Activated naive CD8-positive, alpha-beta T cell treated with anti-CD3 and anti-CD28 coated beads, Interleukin-2, amount 10 ng/mL, durations not matched to agents 7 days and 5 days (primary cell): ENCODE results near the gene NAT16. TPM values are rescaled to one million over a fixed set of nuclear protein-coding genes. Genes with fewer than 3 reads are reported as not detected.

Source experiments
- ATAC-seq: fragments of 150-1000 bp; cut with Tn5 transposase; one replicate; pipeline ENCODE4 v1.10.0; 2021; ENCODE audit warnings: low read depth, moderate library complexity
- POLR2A ChIA-PET: fragments of 350-600 bp; sonication (Branson Sonifier 250); formaldehyde crosslinking; loops from one replicate; lab custom pipeline; 2021; ENCODE audit warnings: antibody characterized with exemption; lab: Charles Lee
- DNase-seq: peaks from one replicate; pipeline ENCODE4 v3.0.0; 2021
- H3K27ac Mint-ChIP-seq: one replicate; pipeline ENCODE4 v1.8.0; 2022; ENCODE audit warnings: mild to moderate bottlenecking, mixed read lengths
- H3K27me3 Mint-ChIP-seq: one replicate; pipeline ENCODE4 v1.8.0; 2022; ENCODE audit warnings: mild to moderate bottlenecking, moderate library complexity, mixed read lengths
- H3K36me3 Mint-ChIP-seq: one replicate; pipeline ENCODE4 v1.8.0; 2021; ENCODE audit warnings: mild to moderate bottlenecking, mixed read lengths
- H3K4me1 Mint-ChIP-seq: one replicate; pipeline ENCODE4 v1.8.0; 2021; ENCODE audit warnings: mixed read lengths
- H3K4me3 Mint-ChIP-seq: one replicate; pipeline ENCODE4 v1.8.0; 2022; ENCODE audit warnings: mild to moderate bottlenecking, moderate library complexity, mixed read lengths
- H3K9me3 Mint-ChIP-seq: one replicate; pipeline ENCODE4 v1.8.0; 2021; ENCODE audit warnings: mixed read lengths
- total RNA-seq, 2 experiments: library from RNA; stranded (reverse); gene quantifications; one replicate each; pipeline ENCODE4 v1.2.3, GENCODE V29; 2021

NAT16 gene
- total RNA-seq, 2 experiments from 2014 or later = not detected

GRCh38 chr7:101198476-101198875 is 18.4 kb upstream of the NAT16 start:
- H3K27me3 Mint-ChIP-seq = peaks cover 43% of the 10 kb centered on the region
- no peak overlapping the region for H3K4me3 Mint-ChIP-seq

GRCh38 chr7:101197991-101198390 is 17.9 kb upstream of the NAT16 start:
- H3K36me3 Mint-ChIP-seq = peaks cover 1% of the 10 kb centered on the region
- ATAC-seq (no peak), DNase-seq (no peak)
- H3K9me3 Mint-ChIP-seq = no peaks in the 10 kb centered on the region
- POLR2A ChIA-PET = no interaction called here
- no peak overlapping the region for H3K27ac Mint-ChIP-seq
- peaks cover 4% of the 10 kb centered on the region for H3K4me1 Mint-ChIP-seq
- no peak overlapping the region for H3K4me3 Mint-ChIP-seq
- peaks cover 43% of the 10 kb centered on the region for H3K27me3 Mint-ChIP-seq

More at GRCh38 chr7:101198476-101198875, 18.4 kb upstream of the NAT16 start:
- DNase-seq = no peak
- peaks cover 4% of the 10 kb centered on the region for H3K4me1 Mint-ChIP-seq
- no peak overlapping the region for H3K27ac Mint-ChIP-seq
- peaks cover 1% of the 10 kb centered on the region for H3K36me3 Mint-ChIP-seq
- POLR2A ChIA-PET = no interaction called here
- ATAC-seq = no peak
- H3K9me3 Mint-ChIP-seq = no peaks in the 10 kb centered on the region

GRCh38 chr7:101195884-101196283 is 15.8 kb upstream of the NAT16 start:
- Mint-ChIP-seq H3K9me3 (no peaks in the 10 kb centered on the region), H3K4me1 (peaks cover under 1% of the 10 kb centered on the region), H3K27me3 (peaks cover 27% of the 10 kb centered on the region), H3K27ac (no peak overlapping the region), H3K4me3 (no peak overlapping the region), H3K36me3 (peaks cover under 1% of the 10 kb centered on the region)
- DNase-seq (no peak), ATAC-seq (no peak)
- POLR2A ChIA-PET = no interaction called here

GRCh38 chr7:101189109-101189508 is 9.0 kb upstream of the NAT16 start:
- Mint-ChIP-seq H3K4me3 (no peak overlapping the region), H3K4me1 (no peaks in the 10 kb centered on the region), H3K27ac (no peak overlapping the region), H3K9me3 (no peaks in the 10 kb centered on the region), H3K27me3 (peaks cover 25% of the 10 kb centered on the region), H3K36me3 (no peaks in the 10 kb centered on the region)
- DNase-seq = no peak
- POLR2A ChIA-PET = no interaction called here
- ATAC-seq = no peak

GRCh38 chr7:101186844-101187428 is 6.8 kb upstream of the NAT16 start:
- H3K4me1 Mint-ChIP-seq = peaks cover 2% of the 10 kb centered on the region
- no peak overlapping the region for H3K4me3 Mint-ChIP-seq
- H3K27me3 Mint-ChIP-seq = peaks cover 32% of the 10 kb centered on the region
- no peaks in the 10 kb centered on the region for H3K9me3 Mint-ChIP-seq
- H3K27ac Mint-ChIP-seq = no peak overlapping the region
- ATAC-seq (no peak), DNase-seq (no peak)
- no peaks in the 10 kb centered on the region for H3K36me3 Mint-ChIP-seq
- POLR2A ChIA-PET = interaction anchor here (0.7 to 0.9 kb wide), 2 partner anchors 30 to 642 kb away, joined by 3 read pairs; partner anchors contain the start of gene PLOD3

- H3K27me3 Mint-ChIP-seq = peaks cover 37% of the 10 kb centered on the region
- no peaks in the 10 kb centered on the region for H3K36me3 Mint-ChIP-seq
- POLR2A ChIA-PET = interaction anchor here (0.9 kb wide), 1 partner anchor 31 kb away, joined by 3 read pairs; the partner anchor contains the start of gene PLOD3
- H3K27ac Mint-ChIP-seq = no peak overlapping the region
- no peak for DNase-seq
- ATAC-seq = no peak
- H3K4me1 Mint-ChIP-seq = peaks cover 2% of the 10 kb centered on the region
- no peak overlapping the region for H3K4me3 Mint-ChIP-seq
- no peaks in the 10 kb centered on the region for H3K9me3 Mint-ChIP-seq
Measured at GRCh38 chr7:101186194-101186593, 6.1 kb upstream of the NAT16 start.

- POLR2A ChIA-PET = interaction anchor here (0.6 kb wide), 1 partner anchor 1276 kb away, joined by 4 read pairs; no protein-coding TSS in a partner anchor
- H3K36me3 Mint-ChIP-seq = no peaks in the 10 kb centered on the region
- H3K9me3 Mint-ChIP-seq = no peaks in the 10 kb centered on the region
- H3K4me1 Mint-ChIP-seq = peaks cover 2% of the 10 kb centered on the region
- no peak overlapping the region for H3K4me3 Mint-ChIP-seq
- H3K27ac Mint-ChIP-seq = no peak overlapping the region
- ATAC-seq = no peak
- peaks cover 45% of the 10 kb centered on the region for H3K27me3 Mint-ChIP-seq
- no peak for DNase-seq
Measured at GRCh38 chr7:101185258-101185839, 5.3 kb upstream of the NAT16 start.

- POLR2A ChIA-PET = no interaction called here
- Mint-ChIP-seq H3K27ac (no peak overlapping the region), H3K27me3 (peaks cover 82% of the 10 kb centered on the region), H3K4me3 (no peak overlapping the region), H3K4me1 (peaks cover 7% of the 10 kb centered on the region), H3K36me3 (no peaks in the 10 kb centered on the region), H3K9me3 (no peaks in the 10 kb centered on the region)
- DNase-seq (no peak), ATAC-seq (no peak)
Measured at GRCh38 chr7:101179713-101180112, 380 bp downstream of the NAT16 start.

- Mint-ChIP-seq H3K36me3 (no peaks in the 10 kb centered on the region), H3K27ac (no peak overlapping the region), H3K4me3 (no peak overlapping the region), H3K27me3 (peaks cover 83% of the 10 kb centered on the region), H3K4me1 (peaks cover 9% of the 10 kb centered on the region), H3K9me3 (no peaks in the 10 kb centered on the region)
- POLR2A ChIA-PET = no interaction called here
- DNase-seq (no peak), ATAC-seq (no peak)
Measured at GRCh38 chr7:101179117-101179516, 976 bp downstream of the NAT16 start.

- POLR2A ChIA-PET = no interaction called here
- H3K4me3 Mint-ChIP-seq = no peak overlapping the region
- no peak for DNase-seq
- H3K9me3 Mint-ChIP-seq = no peaks in the 10 kb centered on the region
- H3K36me3 Mint-ChIP-seq = no peaks in the 10 kb centered on the region
- peaks cover 14% of the 10 kb centered on the region for H3K4me1 Mint-ChIP-seq
- no peak for ATAC-seq
- H3K27ac Mint-ChIP-seq = no peak overlapping the region
- peaks cover 92% of the 10 kb centered on the region for H3K27me3 Mint-ChIP-seq
Measured at GRCh38 chr7:101177644-101178043, 2.4 kb downstream of the NAT16 start.

GRCh38 chr7:101175664-101176063 is 4.4 kb downstream of the NAT16 start:
- no peaks in the 10 kb centered on the region for H3K9me3 Mint-ChIP-seq
- POLR2A ChIA-PET = no interaction called here
- H3K36me3 Mint-ChIP-seq = no peaks in the 10 kb centered on the region
- ATAC-seq = no peak
- peaks cover 87% of the 10 kb centered on the region for H3K27me3 Mint-ChIP-seq
- H3K4me3 Mint-ChIP-seq = no peak overlapping the region
- no peak overlapping the region for H3K27ac Mint-ChIP-seq
- peaks cover 24% of the 10 kb centered on the region for H3K4me1 Mint-ChIP-seq
- no peak for DNase-seq

- POLR2A ChIA-PET = interaction anchor here (1.2 to 2.1 kb wide), 2 partner anchors 9 to 10 kb away, joined by 3 to 8 read pairs; partner anchors contain the start of gene VGF
- H3K27ac Mint-ChIP-seq = peak overlapping the region; percentile 63
- H3K9me3 Mint-ChIP-seq = no peaks in the 10 kb centered on the region
- H3K27me3 Mint-ChIP-seq = peaks cover 92% of the 10 kb centered on the region
- peaks cover 33% of the 10 kb centered on the region for H3K4me1 Mint-ChIP-seq
- ATAC-seq (no peak), DNase-seq (no peak)
- no peaks in the 10 kb centered on the region for H3K36me3 Mint-ChIP-seq
- H3K4me3 Mint-ChIP-seq = peak overlapping the region; percentile 79
Measured at GRCh38 chr7:101174322-101174854, 5.7 kb downstream of the NAT16 start.

GRCh38 chr7:101173752-101174244 is 6.3 kb downstream of the NAT16 start:
- POLR2A ChIA-PET = interaction anchor here (1.2 to 2.1 kb wide), 3 partner anchors 9 to 20 kb away, joined by 3 to 8 read pairs (median 6); partner anchors contain the start of genes AP1S1 and VGF
- H3K9me3 Mint-ChIP-seq = no peaks in the 10 kb centered on the region
- no peaks in the 10 kb centered on the region for H3K36me3 Mint-ChIP-seq
- peak overlapping the region; percentile 79 for H3K4me3 Mint-ChIP-seq
- H3K27me3 Mint-ChIP-seq = peaks cover 91% of the 10 kb centered on the region
- H3K27ac Mint-ChIP-seq = peak overlapping the region; percentile 63
- DNase-seq (peak; percentile 86), ATAC-seq (peak; percentile 72)
- peaks cover 34% of the 10 kb centered on the region for H3K4me1 Mint-ChIP-seq
